Activated CD8-positive, alpha-beta memory T cell treated with anti-CD3 and anti-CD28 coated beads for 36 hours (primary cell): ENCODE measurements around the gene PHACTR1. TPM values are rescaled to one million over a fixed set of nuclear protein-coding genes. Genes with fewer than 3 reads are reported as not detected.

Source experiments
- CTCF ChIA-PET: fragments of 350-600 bp; sonication (Branson Sonifier 250); formaldehyde crosslinking; loops from one replicate; lab custom pipeline; 2021; ENCODE audit warnings: antibody characterized with exemption; lab: Charles Lee
- POLR2A ChIA-PET: fragments of 350-600 bp; sonication (Branson Sonifier 250); formaldehyde crosslinking; loops from one replicate; lab custom pipeline; 2021; ENCODE audit warnings: antibody characterized with exemption; lab: Charles Lee
- total RNA-seq, 2 experiments: library from RNA; stranded (reverse); gene quantifications; one replicate each; pipeline ENCODE4 v1.2.3, GENCODE V29; 2021

Gene PHACTR1
- total RNA-seq, 2 experiments from 2014 or later = 0.02 TPM; not detected in 1

DNA sequence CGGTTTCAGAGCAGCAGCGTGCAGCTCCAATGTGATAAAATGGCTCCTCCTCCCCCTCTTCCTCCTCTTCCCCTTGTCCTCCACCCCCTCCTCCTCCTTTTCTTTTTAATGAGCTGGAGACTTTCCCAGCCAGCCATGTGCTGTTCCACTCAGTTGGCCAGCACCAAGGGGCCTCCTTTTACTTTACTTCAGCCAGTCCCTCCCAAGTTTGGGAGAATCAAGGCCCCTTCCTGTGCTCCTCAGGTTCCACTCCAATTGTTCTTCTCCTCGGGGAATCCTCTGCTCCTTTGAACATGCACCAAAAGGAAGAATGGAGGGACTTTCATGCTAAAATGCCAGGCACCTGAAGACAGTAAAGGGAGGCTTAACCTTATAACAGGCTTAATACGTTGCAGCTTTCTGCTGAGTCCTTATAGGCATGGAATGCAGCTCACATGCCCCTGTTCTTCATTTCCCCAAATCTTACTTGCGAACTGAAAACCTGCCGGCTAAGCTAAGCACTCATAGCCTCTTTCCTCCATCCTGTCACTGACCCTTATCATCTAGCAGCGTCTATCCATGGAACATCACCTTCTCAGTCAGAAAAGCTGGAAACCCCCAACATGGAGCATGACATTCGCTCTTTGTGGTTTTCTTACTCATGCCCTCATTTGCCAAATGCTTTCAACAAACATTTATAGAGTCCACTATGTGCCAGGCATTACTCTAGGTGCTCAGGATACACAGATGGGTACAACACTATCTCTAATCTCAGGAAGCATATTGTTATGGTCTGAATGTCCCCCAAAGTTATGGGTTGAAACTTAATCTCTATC is 170.6 kb downstream of the PHACTR1 start:
- ChIA-PET POLR2A (no interaction called here), CTCF (interaction anchor here (0.6 kb wide), 1 partner anchor 1231 kb away, joined by 4 read pairs; no protein-coding TSS in a partner anchor)

- POLR2A ChIA-PET = no interaction called here
- CTCF ChIA-PET = no interaction called here
Observed at GRCh38 chr6:12890171-12890790, 173.7 kb downstream of the PHACTR1 start.

DNA sequence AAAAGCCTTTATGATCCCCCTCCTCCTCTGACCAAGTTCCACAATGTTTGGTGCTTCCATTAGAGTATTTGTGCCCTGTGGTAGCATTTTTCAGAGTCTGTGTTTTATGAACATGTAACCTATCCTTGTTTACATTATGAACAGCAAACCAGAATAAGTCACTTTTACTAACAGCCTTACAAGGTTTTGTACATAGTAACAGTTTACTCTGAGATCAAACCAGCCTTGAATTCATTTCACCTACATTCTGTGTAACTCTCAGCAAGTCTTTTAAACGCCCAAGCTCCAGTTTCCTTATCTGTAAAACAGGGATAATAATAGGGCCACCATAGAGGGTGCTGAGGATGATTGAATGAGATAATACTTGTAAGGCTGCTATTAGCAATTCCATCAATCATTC is 175.0 kb downstream of the PHACTR1 start:
- ChIA-PET CTCF (no interaction called here), POLR2A (no interaction called here)

- CTCF ChIA-PET = no interaction called here
- POLR2A ChIA-PET = no interaction called here
Observed at GRCh38 chr6:12892151-12892550, 175.6 kb downstream of the PHACTR1 start.

GRCh38 chr6:12893036-12893435 is 176.5 kb downstream of the PHACTR1 start:
- POLR2A ChIA-PET = no interaction called here
- CTCF ChIA-PET = interaction anchor here (0.8 to 1.4 kb wide), 3 partner anchors 10 to 12 kb away, joined by 3 read pairs; no protein-coding TSS in a partner anchor

DNA sequence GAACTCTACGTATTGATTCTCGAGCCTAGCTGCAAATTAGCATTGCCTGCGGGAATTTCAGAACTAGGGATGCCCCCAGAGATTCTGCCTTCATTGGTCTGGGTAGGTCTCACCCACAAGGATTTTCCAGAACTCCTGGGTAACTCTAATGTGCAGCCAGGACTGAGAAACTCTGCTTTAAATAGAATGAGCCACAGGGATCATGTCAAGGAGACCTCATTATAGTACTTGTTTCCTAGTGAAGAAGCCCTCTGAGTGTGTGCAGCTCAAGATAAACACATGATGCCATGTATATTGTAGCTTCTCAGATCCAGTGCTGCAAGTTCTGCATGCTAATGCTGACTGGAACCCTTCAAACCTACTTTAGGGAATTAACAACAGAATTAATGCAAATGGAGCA is 179.2 kb downstream of the PHACTR1 start:
- ChIA-PET CTCF (interaction anchor here (0.7 to 1.0 kb wide), 2 partner anchors 10 to 1260 kb away, joined by 3 read pairs; no protein-coding TSS in a partner anchor), POLR2A (no interaction called here)

DNA sequence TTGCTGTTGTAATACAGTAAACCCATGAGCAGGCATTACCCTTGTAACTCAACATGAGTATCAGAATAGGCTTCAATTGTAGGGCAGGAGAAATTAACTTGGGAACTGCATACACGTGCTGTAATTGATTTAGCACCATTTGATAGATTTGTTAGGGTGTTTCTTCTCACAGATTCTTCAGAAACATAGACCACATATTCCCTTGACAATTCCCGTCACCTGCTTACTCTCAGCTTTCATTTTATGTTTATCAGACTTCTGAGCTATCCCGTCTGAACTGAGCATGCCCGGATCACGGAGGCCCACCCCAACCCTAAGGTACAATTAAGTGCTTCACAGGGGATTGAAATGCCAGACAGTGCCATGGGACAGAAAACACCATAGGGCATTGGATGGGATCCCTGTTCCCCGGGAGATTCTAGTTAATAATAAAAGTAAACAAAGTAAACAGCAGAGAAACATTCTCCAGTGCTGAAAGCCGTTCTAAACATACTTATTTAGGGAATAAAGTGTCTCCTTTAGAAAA is 179.7 kb downstream of the PHACTR1 start:
- CTCF ChIA-PET = no interaction called here
- POLR2A ChIA-PET = no interaction called here

GRCh38 chr6:12898603-12899002 is 182.0 kb downstream of the PHACTR1 start:
- ChIA-PET CTCF (interaction anchor here (0.6 kb wide), 1 partner anchor 10 kb away, joined by 3 read pairs; no protein-coding TSS in a partner anchor), POLR2A (no interaction called here)

GRCh38 chr6:12899046-12899833 is 182.7 kb downstream of the PHACTR1 start:
- ChIA-PET CTCF (interaction anchor here (0.6 kb wide), 1 partner anchor 11 kb away, joined by 3 read pairs; no protein-coding TSS in a partner anchor), POLR2A (no interaction called here)

GRCh38 chr6:12903246-12903645 is 186.7 kb downstream of the PHACTR1 start:
- ChIA-PET CTCF (interaction anchor here (0.8 kb wide), 1 partner anchor 10 kb away, joined by 3 read pairs; no protein-coding TSS in a partner anchor), POLR2A (no interaction called here)

DNA sequence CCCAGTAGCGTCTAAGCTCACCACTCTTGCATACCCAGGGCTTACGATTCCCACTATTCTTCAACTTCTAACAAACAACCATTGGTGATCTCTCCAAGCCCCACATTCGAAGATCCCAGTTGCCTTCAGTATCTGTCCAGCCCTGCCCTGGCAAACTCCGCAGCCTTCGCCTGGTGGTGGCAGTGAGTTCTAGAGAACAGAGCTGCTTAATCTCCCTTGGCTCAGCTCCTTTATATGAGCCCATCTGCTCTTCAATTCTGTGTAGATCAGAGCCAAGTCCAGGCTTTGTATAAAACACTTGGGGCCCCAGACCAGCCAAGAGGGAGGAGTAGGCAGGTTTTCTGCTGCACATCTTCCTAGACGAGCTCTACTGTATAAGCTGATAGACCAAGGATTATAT is 193.3 kb downstream of the PHACTR1 start:
- POLR2A ChIA-PET = no interaction called here
- CTCF ChIA-PET = no interaction called here

DNA sequence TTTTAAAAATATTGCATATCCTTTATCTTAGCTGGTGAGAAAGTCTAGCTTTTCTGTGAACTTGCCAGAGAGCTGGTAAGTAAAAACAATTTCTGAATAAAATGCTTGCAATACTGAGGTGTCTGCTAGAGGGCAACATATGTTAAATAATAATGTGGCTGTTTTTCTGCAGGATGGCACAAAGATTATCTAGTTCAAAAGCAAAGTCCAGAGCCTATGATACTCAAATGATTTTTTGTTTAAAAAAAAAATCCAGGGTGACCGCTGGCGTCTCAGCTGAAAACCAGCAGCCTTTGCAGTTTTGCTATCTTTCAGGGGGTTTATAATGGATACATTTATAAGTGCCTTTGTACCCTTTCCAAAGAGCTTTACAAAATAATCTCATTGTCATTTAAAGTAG is 194.9 kb downstream of the PHACTR1 start:
- POLR2A ChIA-PET = no interaction called here
- CTCF ChIA-PET = no interaction called here

- ChIA-PET CTCF (interaction anchor here (0.6 kb wide), 1 partner anchor 272 kb away, joined by 4 read pairs; no protein-coding TSS in a partner anchor), POLR2A (no interaction called here)
Observed at GRCh38 chr6:12913201-12913600, 196.6 kb downstream of the PHACTR1 start.

- CTCF ChIA-PET = no interaction called here
- POLR2A ChIA-PET = no interaction called here
Observed at GRCh38 chr6:12916006-12916405, 199.4 kb downstream of the PHACTR1 start.

DNA sequence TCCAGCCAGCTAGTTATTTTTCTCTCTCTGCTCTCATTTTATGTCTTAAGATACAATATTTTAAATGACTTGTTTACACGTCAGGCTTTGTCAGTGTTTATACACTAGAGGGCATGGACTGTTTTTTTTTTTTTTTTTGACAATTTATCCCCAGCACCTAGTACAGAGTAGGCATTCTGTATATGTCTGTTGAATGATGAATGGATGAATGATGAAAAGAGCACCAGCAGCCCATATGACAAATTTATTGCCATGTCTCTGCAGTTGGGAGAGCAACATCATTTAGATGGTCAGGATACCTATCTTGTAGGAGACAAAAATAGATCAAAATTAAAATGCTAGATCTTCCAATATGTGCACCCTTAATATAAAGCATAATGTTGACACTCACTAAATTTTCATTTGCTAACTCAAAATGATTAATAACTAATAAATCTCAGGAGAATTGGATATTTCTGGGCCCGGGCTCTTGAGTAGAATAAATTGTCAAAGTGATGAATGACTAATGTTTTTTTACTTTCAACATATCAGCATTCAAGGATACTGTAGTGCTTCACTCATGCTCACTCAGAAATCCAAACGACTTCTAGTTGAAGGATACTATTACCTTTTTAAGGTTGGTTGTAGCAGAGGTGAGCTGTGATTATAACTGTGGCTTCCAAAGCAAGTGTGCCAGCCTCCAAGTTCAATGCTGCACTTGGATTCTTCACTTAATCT is 200.0 kb downstream of the PHACTR1 start:
- CTCF ChIA-PET = no interaction called here
- POLR2A ChIA-PET = no interaction called here

GRCh38 chr6:12921467-12921866 is 204.9 kb downstream of the PHACTR1 start:
- POLR2A ChIA-PET = no interaction called here
- CTCF ChIA-PET = interaction anchor here (0.6 kb wide), 1 partner anchor 936 kb away, joined by 3 read pairs; no protein-coding TSS in a partner anchor

DNA sequence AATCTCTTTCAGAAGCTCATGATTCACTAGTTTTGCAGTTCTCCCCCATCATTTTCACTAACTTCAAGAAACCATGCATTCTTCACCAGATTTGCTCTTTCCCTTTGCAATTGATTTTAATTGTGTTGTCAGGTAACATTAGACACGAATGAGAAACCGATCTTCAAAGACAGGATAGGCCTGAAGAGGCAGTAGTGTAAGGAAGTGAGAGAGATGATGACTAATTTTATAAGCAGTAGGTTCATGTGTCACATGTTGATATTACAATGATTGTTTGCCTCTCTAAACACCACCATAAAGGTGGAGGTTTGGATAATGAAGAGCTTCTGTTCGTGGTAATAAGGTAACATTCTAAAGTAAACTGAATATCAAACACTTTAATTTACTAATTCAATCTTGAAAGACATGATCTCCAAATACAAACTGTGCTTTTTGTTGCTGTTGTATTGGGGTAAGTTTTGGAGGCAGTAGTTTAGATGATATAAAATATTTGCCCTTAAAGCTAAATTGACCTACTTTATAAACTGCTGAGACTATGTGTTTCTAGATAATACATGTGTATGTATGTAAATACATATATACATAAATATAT is 207.2 kb downstream of the PHACTR1 start:
- ChIA-PET CTCF (no interaction called here), POLR2A (no interaction called here)

DNA sequence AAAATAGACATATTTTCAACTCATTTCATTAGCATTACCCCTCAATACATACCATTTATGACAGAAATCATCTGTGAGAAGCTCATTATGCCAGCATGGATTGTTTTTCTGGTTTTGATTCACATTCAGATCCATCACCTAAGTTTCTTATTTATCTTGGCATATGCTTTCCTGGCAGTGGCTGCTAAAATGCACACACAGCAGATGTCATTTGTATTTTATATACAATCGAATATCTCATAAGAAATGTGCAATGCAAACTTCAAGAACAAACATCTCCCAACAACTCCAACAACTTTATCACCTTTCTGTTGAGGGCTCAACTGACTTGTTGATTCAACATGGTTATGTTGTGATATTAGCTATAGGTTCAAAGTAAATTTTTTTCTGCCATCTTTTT is 208.3 kb downstream of the PHACTR1 start:
- POLR2A ChIA-PET = no interaction called here

More for the DNA sequence above, 208.3 kb downstream of the PHACTR1 start:
- CTCF ChIA-PET = no interaction called here
